Liver (tissue), 9 donors: ENCODE results near the gene MRPL49. TPM values are rescaled to one million over a fixed set of nuclear protein-coding genes. Genes with fewer than 3 reads are reported as not detected.
A peak's percentile ranks its signal among the peaks of the same experiment; 100 is the strongest.

ENCODE experiments used
- DNase-seq: peaks from one replicate; pipeline ENCODE4 v3.0.0-alpha.2; 2017; ENCODE audit warnings: low spot score
- H3K27ac ChIP-seq, 2 donors: one replicate each; pipeline ENCODE4 v1.7.0; 2013; ENCODE audit warnings: inconsistent platforms in 2 of 2, low read length in 2 of 2, control low read depth in 1 of 2, low read depth in 1 of 2, mild to moderate bottlenecking in 1 of 2
- H3K27me3 ChIP-seq, 4 donors: one replicate each; pipeline versions ENCODE4 v1.6.1 to v1.7.0; 2013; ENCODE audit warnings: low read length in 3 of 4, inconsistent platforms in 1 of 4, mild to moderate bottlenecking in 1 of 4, moderate library complexity in 1 of 4; ENCODE audit not compliant: control insufficient read depth in 4 of 4, insufficient read depth in 4 of 4
- H3K36me3 ChIP-seq, 4 donors: one replicate each; pipeline versions ENCODE4 v1.6.1 to v1.7.0; 2013; ENCODE audit warnings: low read length in 3 of 4, mild to moderate bottlenecking in 3 of 4, low read depth in 1 of 4, moderate library complexity in 1 of 4; ENCODE audit not compliant: control insufficient read depth in 4 of 4, insufficient read depth in 3 of 4
- H3K4me1 ChIP-seq, 4 donors: one replicate each; pipeline versions ENCODE4 v1.6.1 to v1.7.0; 2013; ENCODE audit warnings: low read length in 3 of 4, mild to moderate bottlenecking in 3 of 4, moderate library complexity in 1 of 4; ENCODE audit not compliant: control insufficient read depth in 4 of 4, insufficient read depth in 4 of 4
- H3K4me3 ChIP-seq, 3 donors: one replicate each; pipeline versions ENCODE4 v1.6.1 to v1.7.0; 2013; ENCODE audit warnings: low read length in 3 of 3, control low read depth in 1 of 3, low read depth in 1 of 3, mild to moderate bottlenecking in 1 of 3
- H3K9ac ChIP-seq, 2 donors: one replicate each; pipeline ENCODE4 v1.7.0; 2013; ENCODE audit warnings: low read length in 2 of 2, mild to moderate bottlenecking in 2 of 2, moderate library complexity in 2 of 2, control low read depth in 1 of 2, low read depth in 1 of 2
- H3K9me3 ChIP-seq, 4 donors: one replicate each; pipeline versions ENCODE4 v1.6.1 to v1.7.0; 2013; ENCODE audit warnings: low read length in 3 of 4; ENCODE audit not compliant: control insufficient read depth in 4 of 4
- CTCF ChIP-seq: fragments of 150-350 bp; IDR thresholded peaks from 2 replicates; pipeline ENCODE4 v1.5.1; 2017; ENCODE audit warnings: improper control_type of control experiment, low read depth, low read length; ENCODE audit not compliant: missing input control
- EGR1 ChIP-seq, 2 donors: IDR thresholded peaks; 2 replicates each; pipeline ENCODE4 v1.6.1; 2016 to 2018; ENCODE audit warnings: antibody characterized with exemption in 2 of 2, low read depth in 2 of 2
- FOXA1 ChIP-seq: IDR thresholded peaks from 2 replicates; pipeline ENCODE4 v1.6.1; 2016; ENCODE audit warnings: antibody characterized with exemption
- FOXA2 ChIP-seq: IDR thresholded peaks from 2 replicates; pipeline ENCODE4 v1.6.1; 2016; ENCODE audit warnings: antibody characterized with exemption
- HNF4A ChIP-seq, 2 donors: conservative IDR thresholded peaks; 2 replicates each; pipeline ENCODE4 v1.6.1; 2016; ENCODE audit warnings: antibody characterized with exemption in 2 of 2, mild to moderate bottlenecking in 2 of 2
- JUND ChIP-seq, 2 donors: IDR thresholded peaks; 2 replicates each; pipeline ENCODE4 v1.6.1; 2016; ENCODE audit warnings: antibody characterized with exemption in 2 of 2
- NR2F2 ChIP-seq: IDR thresholded peaks from 2 replicates; pipeline ENCODE4 v1.6.1; 2016; ENCODE audit warnings: antibody characterized with exemption
- RAD21 ChIP-seq, 2 donors: IDR thresholded peaks; 2 replicates each; pipeline ENCODE4 v1.6.1; 2016; ENCODE audit warnings: antibody characterized with exemption in 2 of 2, mild to moderate bottlenecking in 2 of 2
- REST ChIP-seq: IDR thresholded peaks from 2 replicates; pipeline ENCODE4 v1.6.1; 2016; ENCODE audit warnings: antibody characterized with exemption, mild to moderate bottlenecking
- RXRA ChIP-seq, 2 donors: IDR thresholded peaks; 2 replicates each; pipeline ENCODE4 v1.6.1; 2017 to 2018; ENCODE audit warnings: antibody characterized with exemption in 2 of 2, mild to moderate bottlenecking in 1 of 2
- SP1 ChIP-seq: IDR thresholded peaks from 2 replicates; pipeline ENCODE4 v1.6.1; 2018; ENCODE audit warnings: antibody characterized with exemption, mild to moderate bottlenecking
- TAF1 ChIP-seq: conservative IDR thresholded peaks from 2 replicates; pipeline ENCODE4 v1.6.1; 2016; ENCODE audit warnings: antibody characterized with exemption, mild to moderate bottlenecking
- YY1 ChIP-seq: IDR thresholded peaks from 2 replicates; pipeline ENCODE4 v1.6.1; 2016; ENCODE audit warnings: antibody characterized with exemption, mild to moderate bottlenecking
- ZBTB33 ChIP-seq: IDR thresholded peaks from 2 replicates; pipeline ENCODE4 v1.6.1; 2016; ENCODE audit warnings: antibody characterized with exemption
- WGBS: extraction: QIAGEN DNeasy Blood & Tissue Kit; methylation state at CpG from one replicate; pipeline ENCODE4 v1.1.7; 2013; 5-methylcytosine and 5-hydroxymethylcytosine counted together
- polyA plus RNA-seq, 2 donors: library from polyadenylated mRNA; stranded (reverse) in 1 of 2; unstranded in 1 of 2; fragments of 200-250 nt in 1 of 2; fragments of >200 nt in 1 of 2; fragmentation: Nextera tagmentation in 1 of 2; extraction: Ambion mirVana in 1 of 2; gene quantifications; one replicate each; pipeline versions ENCODE4 v1.2.1 to v1.2.3, GENCODE V29; 2013 to 2015
- total RNA-seq, 2 donors: library from RNA; depleted of rRNA; stranded (reverse); fragments of >200 nt; gene quantifications; one replicate each; pipeline ENCODE4 v1.2.3, GENCODE V29; 2014
- TF ChIP-seq, protein P1 (sequence below): IDR thresholded peaks from 2 replicates; pipeline ENCODE4 v1.6.1; 2016; ENCODE audit warnings: antibody characterized with exemption
- TF ChIP-seq, protein P2 (sequence below): IDR thresholded peaks from 2 replicates; pipeline ENCODE4 v1.6.1; 2016; ENCODE audit warnings: antibody characterized with exemption
- donor health status: healthy.
- donor health status: healthy.
- donor health status: healthy.
- donor health status: healthy.
- donor health status: healthy.

MRPL49 gene
- total and polyA plus RNA-seq, 4 donors, result 31.1 to 47.2 (median 35.4) TPM

GRCh38 chr11:65151331-65151899, 29.3 kb downstream of the MRPL49 start:
- no peak overlapping the region for H3K4me3 ChIP-seq
- no peaks in the 10 kb centered on the region for H3K27me3 ChIP-seq
- H3K36me3 ChIP-seq, result no peaks in the 10 kb centered on the region
- peaks cover 9 to 27% (median 25%) of the 10 kb centered on the region in 4 donors for H3K4me1 ChIP-seq
- no peak for TF ChIP-seq TAF1
- no peak for TF ChIP-seq ZBTB33
- no peak for TF ChIP-seq HNF4A (conservative IDR thresholded peaks at IDR 0.05)
- TF ChIP-seq SP1, result no peak
- no peak for TF ChIP-seq RXRA (IDR thresholded peaks at IDR 0.05)
- TF ChIP-seq FOXA1, result no peak
- no peak for TF ChIP-seq YY1
- no peak for TF ChIP-seq CTCF
- no peak for TF ChIP-seq RAD21 (IDR thresholded peaks at IDR 0.05)
- TF ChIP-seq JUND (IDR thresholded peaks at IDR 0.05), result no peak
- TF ChIP-seq NR2F2, result no peak
- TF ChIP-seq FOXA2, result no peak
- TF ChIP-seq, protein P1, sequence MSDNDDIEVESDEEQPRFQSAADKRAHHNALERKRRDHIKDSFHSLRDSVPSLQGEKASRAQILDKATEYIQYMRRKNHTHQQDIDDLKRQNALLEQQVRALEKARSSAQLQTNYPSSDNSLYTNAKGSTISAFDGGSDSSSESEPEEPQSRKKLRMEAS, result no peak
- TF ChIP-seq, protein P2, sequence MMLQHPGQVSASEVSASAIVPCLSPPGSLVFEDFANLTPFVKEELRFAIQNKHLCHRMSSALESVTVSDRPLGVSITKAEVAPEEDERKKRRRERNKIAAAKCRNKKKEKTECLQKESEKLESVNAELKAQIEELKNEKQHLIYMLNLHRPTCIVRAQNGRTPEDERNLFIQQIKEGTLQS, result no peak
- no peak for TF ChIP-seq EGR1 (IDR thresholded peaks at IDR 0.05; ENCODE audit: low read depth in 2 of 2)
- TF ChIP-seq REST, result no peak
- whole genome bisulfite sequencing, result 74% methylated on average over 3 of the region's 3 CpGs
- no peak for DNase-seq
- H3K27ac ChIP-seq, result peak overlapping the region; percentile 69 to 81
- H3K9ac ChIP-seq, result no peak overlapping the region
- no peaks in the 10 kb centered on the region for H3K9me3 ChIP-seq

DNA sequence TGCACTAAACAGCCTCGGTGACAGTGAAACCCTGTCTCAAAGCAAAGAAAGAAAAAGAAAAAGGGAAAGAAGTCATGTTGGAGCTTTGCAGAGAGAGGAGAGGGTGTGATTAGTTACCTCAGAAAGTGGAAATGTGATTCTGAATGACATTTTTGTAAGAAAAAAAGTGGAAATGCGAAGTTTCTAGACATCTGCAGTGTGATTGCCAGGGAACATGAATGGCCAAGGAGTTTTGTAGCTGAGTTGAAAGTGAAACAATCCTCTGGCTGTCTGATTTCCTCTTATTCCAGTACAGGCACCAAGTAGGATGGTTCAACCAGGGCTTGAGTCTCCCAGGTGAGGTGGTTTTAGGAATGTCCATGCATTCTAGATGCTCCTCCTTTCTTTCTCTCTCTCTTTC, 30.0 kb downstream of the MRPL49 start:
- H3K27me3 ChIP-seq, result no peaks in the 10 kb centered on the region
- no peak overlapping the region for H3K4me3 ChIP-seq
- no peak for DNase-seq
- H3K4me1 ChIP-seq, result peaks cover 7 to 23% (median 20%) of the 10 kb centered on the region in 4 donors
- 74% methylated on average over 2 of the region's 2 CpGs for WGBS
- H3K9me3 ChIP-seq, result no peaks in the 10 kb centered on the region
- H3K27ac ChIP-seq, result no peak overlapping the region
- H3K36me3 ChIP-seq, result no peaks in the 10 kb centered on the region
- H3K9ac ChIP-seq, result no peak overlapping the region
- TF ChIP-seq RAD21 (IDR thresholded peaks at IDR 0.05) (no peak), JUND (IDR thresholded peaks at IDR 0.05) (no peak), REST (no peak), YY1 (no peak), HNF4A (conservative IDR thresholded peaks at IDR 0.05) (no peak), ZBTB33 (no peak)
